Measurements from ENCODE around the gene SLC13A3. TPM values are rescaled to one million over a fixed set of nuclear protein-coding genes. Genes with fewer than 3 reads are reported as not detected.

The SLC13A3 gene
- total RNA-seq, 1 donor from 2014 or later, result 2.9 TPM

- Mint-ChIP-seq H3K9me3 (ENCODE audit: low read depth) (no peaks in the 10 kb centered on the region), H3K27ac (no peak overlapping the region), H3K4me1 (ENCODE audit: low read depth) (no peaks in the 10 kb centered on the region), H3K27me3 (no peaks in the 10 kb centered on the region), H3K36me3 (ENCODE audit: insufficient read depth) (no peaks in the 10 kb centered on the region), H3K4me3 (ENCODE audit: low read depth) (no peak overlapping the region)
- TF ChIP-seq CTCF (IDR thresholded peaks at IDR 0.05; ENCODE audit: unreplicated experiment), result no peak
- DNase-seq (ENCODE audit: low spot score, unreplicated experiment), result no peak
These were observed 79.8 kb downstream of the SLC13A3 start for GRCh38 chr20:46571418-46571817.

- no peak for TF ChIP-seq CTCF (IDR thresholded peaks at IDR 0.05; ENCODE audit: unreplicated experiment)
- H3K4me3 Mint-ChIP-seq (ENCODE audit: low read depth), result no peak overlapping the region
- H3K36me3 Mint-ChIP-seq (ENCODE audit: insufficient read depth), result no peaks in the 10 kb centered on the region
- H3K27me3 Mint-ChIP-seq, result no peaks in the 10 kb centered on the region
- DNase-seq (ENCODE audit: low spot score, unreplicated experiment), result no peak
- no peak overlapping the region for H3K27ac Mint-ChIP-seq
- no peaks in the 10 kb centered on the region for H3K4me1 Mint-ChIP-seq (ENCODE audit: low read depth)
- H3K9me3 Mint-ChIP-seq (ENCODE audit: low read depth), result no peaks in the 10 kb centered on the region
These were observed 80.3 kb downstream of the SLC13A3 start for GRCh38 chr20:46570956-46571355.

GRCh38 chr20:46569961-46570360 is 81.3 kb downstream of the SLC13A3 start:
- TF ChIP-seq CTCF (IDR thresholded peaks at IDR 0.05; ENCODE audit: unreplicated experiment), result no peak
- no peak overlapping the region for H3K27ac Mint-ChIP-seq
- no peak overlapping the region for H3K4me3 Mint-ChIP-seq (ENCODE audit: low read depth)
- no peak for DNase-seq (ENCODE audit: low spot score, unreplicated experiment)
- H3K4me1 Mint-ChIP-seq (ENCODE audit: low read depth), result peaks cover 2% of the 10 kb centered on the region
- no peaks in the 10 kb centered on the region for H3K27me3 Mint-ChIP-seq
- H3K36me3 Mint-ChIP-seq (ENCODE audit: insufficient read depth), result no peaks in the 10 kb centered on the region
- H3K9me3 Mint-ChIP-seq (ENCODE audit: low read depth), result no peaks in the 10 kb centered on the region

GRCh38 chr20:46568570-46569129 is 82.6 kb downstream of the SLC13A3 start:
- Mint-ChIP-seq H3K9me3 (ENCODE audit: low read depth) (no peaks in the 10 kb centered on the region), H3K27me3 (no peaks in the 10 kb centered on the region), H3K36me3 (ENCODE audit: insufficient read depth) (no peaks in the 10 kb centered on the region), H3K4me1 (ENCODE audit: low read depth) (peaks cover 2% of the 10 kb centered on the region), H3K27ac (no peak overlapping the region), H3K4me3 (ENCODE audit: low read depth) (no peak overlapping the region)
- no peak for TF ChIP-seq CTCF (IDR thresholded peaks at IDR 0.05; ENCODE audit: unreplicated experiment)
- no peak for DNase-seq (ENCODE audit: low spot score, unreplicated experiment)

- TF ChIP-seq CTCF (IDR thresholded peaks at IDR 0.05; ENCODE audit: unreplicated experiment), result no peak
- H3K36me3 Mint-ChIP-seq (ENCODE audit: insufficient read depth), result no peaks in the 10 kb centered on the region
- no peak overlapping the region for H3K4me3 Mint-ChIP-seq (ENCODE audit: low read depth)
- no peaks in the 10 kb centered on the region for H3K9me3 Mint-ChIP-seq (ENCODE audit: low read depth)
- peaks cover 2% of the 10 kb centered on the region for H3K4me1 Mint-ChIP-seq (ENCODE audit: low read depth)
- DNase-seq (ENCODE audit: low spot score, unreplicated experiment), result no peak
- H3K27ac Mint-ChIP-seq, result no peak overlapping the region
- H3K27me3 Mint-ChIP-seq, result no peaks in the 10 kb centered on the region
These were observed 85.1 kb downstream of the SLC13A3 start for GRCh38 chr20:46566125-46566524.

All from progenitor cell of endocrine pancreas (in vitro differentiated cells).